ENCODE results near the gene CEP83.

The CEP83 gene

GRCh38 chr12:94286583-94287244 is 173.0 kb downstream of the CEP83 start:
- TF ChIP-seq CTCF (conservative IDR thresholded peaks at IDR 0.05), result no peak
- H3K27ac ChIP-seq, result no peak overlapping the region

GRCh38 chr12:94285943-94286582 is 173.6 kb downstream of the CEP83 start:
- no peak overlapping the region for H3K27ac ChIP-seq
- no peak for TF ChIP-seq CTCF (conservative IDR thresholded peaks at IDR 0.05)

GRCh38 chr12:94284859-94285258 is 174.8 kb downstream of the CEP83 start:
- no peak overlapping the region for H3K27ac ChIP-seq
- no peak for TF ChIP-seq CTCF (conservative IDR thresholded peaks at IDR 0.05)

GRCh38 chr12:94284046-94284445 is 175.6 kb downstream of the CEP83 start:
- TF ChIP-seq CTCF (conservative IDR thresholded peaks at IDR 0.05), result no peak
- H3K27ac ChIP-seq, result no peak overlapping the region

GRCh38 chr12:94282675-94283074 is 177.0 kb downstream of the CEP83 start:
- TF ChIP-seq CTCF (conservative IDR thresholded peaks at IDR 0.05), result no peak
- H3K27ac ChIP-seq, result no peak overlapping the region

- H3K27ac ChIP-seq, result no peak overlapping the region
- no peak for TF ChIP-seq CTCF (conservative IDR thresholded peaks at IDR 0.05)
Observed at GRCh38 chr12:94280063-94280462, 179.6 kb downstream of the CEP83 start.

- H3K27ac ChIP-seq, result no peak overlapping the region
- TF ChIP-seq CTCF (conservative IDR thresholded peaks at IDR 0.05), result no peak
Observed at GRCh38 chr12:94277426-94278000, 182.2 kb downstream of the CEP83 start.
